NCI-H1694 treated with DMSO at 0.1 percent for 48 hours (cell line): ENCODE measurements around the gene GPR176.
"Not testable (repeated sequence)": the region's sequence is repeated elsewhere in the genome, so short reads cannot be mapped to it uniquely, and the experiment has no call there.

Experiments
- DNase-seq: peaks from one replicate; lab custom pipeline; 2025; lab: John Stamatoyannopoulos, UW

The GPR176 gene

GRCh38 chr15:39936187-39936586, 16.1 kb upstream of the GPR176 start:
- no peak for DNase-seq

DNA sequence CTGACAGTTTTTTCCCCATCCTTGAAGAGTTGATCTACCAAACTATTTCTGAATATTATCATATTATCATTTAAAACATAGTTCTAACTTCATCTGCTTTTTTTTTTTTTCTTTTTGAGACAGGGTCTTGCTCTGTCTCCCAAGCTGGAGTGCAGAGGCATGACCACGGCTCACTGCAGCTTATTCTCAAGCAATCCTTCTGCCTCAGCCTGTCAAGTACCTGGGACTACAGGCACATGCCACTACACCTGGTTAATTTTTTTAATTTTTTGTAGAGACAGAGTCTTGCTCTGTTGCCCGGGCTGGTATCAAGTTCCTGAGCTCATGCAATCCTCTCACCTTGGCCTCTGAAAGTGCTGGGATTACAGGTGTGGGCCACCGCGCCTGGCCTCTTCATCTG, 15.2 kb upstream of the GPR176 start:
- DNase-seq, result no peak

GRCh38 chr15:39934397-39935071, 14.5 kb upstream of the GPR176 start:
- no peak for DNase-seq

DNA sequence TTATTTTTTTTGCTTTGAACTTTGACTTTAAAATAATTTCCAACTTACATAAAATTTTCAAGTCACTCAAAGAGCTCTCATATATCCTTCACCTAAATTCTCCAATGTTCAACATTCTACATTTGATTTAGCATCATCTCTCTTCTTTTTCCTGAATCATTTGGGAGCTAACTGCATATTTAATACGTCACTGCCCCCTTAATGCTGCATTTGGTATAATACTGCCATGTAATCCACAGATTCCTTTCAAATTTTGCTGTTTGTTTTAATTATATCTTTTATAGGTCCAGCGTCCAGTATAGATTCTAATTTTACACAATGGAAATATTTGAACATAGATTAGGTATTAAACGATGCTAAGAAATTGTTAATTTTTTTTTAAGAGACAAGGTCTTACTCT, 11.5 kb upstream of the GPR176 start:
- DNase-seq, result no peak

GRCh38 chr15:39926526-39926925, 6.5 kb upstream of the GPR176 start:
- no peak for DNase-seq

DNA sequence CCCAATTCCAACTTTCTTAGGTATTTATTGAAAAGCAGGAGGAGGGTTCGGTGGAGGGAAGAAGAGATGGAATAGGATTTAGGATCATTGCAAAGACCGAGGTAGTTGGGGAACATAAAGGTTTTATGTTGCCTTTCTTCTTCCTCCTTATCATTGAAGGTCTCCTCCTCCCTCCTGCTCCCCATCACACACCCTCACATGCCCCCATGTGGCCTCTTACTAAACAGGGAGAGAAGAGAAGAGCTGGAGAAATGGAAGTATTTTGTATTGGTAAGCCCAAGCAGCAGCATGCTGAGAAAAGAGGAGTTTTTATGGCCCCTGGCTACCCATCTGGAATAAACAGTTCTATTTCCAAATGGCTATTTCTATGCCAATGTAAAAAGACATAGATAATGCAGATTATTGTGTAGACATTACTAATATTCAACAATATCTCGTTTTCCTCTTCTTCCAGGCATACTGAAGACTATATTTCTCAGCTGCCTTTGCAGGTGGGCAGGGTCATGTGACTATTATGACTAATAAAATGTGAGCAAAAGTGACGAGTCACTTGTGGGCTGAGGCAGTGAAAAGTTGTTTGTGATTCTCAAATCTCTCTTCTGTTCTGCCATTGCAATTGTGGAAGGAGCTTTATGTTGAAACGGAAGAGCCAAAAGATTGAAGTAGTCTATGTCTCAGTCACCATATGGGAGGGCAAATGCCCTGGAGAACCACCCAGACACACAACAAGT, 5.2 kb upstream of the GPR176 start:
- no peak for DNase-seq

DNA sequence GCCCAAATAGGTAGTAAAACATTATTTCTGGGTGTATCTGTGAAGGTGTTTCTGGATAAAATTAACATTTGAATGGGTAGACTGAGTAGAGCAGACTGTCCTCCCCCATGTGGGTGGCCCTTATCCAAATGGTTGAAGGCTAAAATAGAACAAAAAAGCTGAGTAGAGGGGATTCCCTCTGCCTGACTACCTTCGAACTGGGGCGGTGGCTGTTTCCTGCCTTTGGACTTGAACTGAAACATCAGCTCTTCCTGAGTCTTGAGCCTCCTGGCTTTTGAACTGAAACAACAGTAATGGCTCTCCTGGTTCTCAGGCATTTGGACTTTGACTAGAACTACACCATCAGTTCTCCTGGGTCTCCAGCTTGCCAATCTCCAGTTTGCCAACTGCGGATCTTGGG, 4.4 kb upstream of the GPR176 start:
- no peak for DNase-seq

- DNase-seq, result no peak
Observed at GRCh38 chr15:39922462-39923092, 2.5 kb upstream of the GPR176 start.

DNA sequence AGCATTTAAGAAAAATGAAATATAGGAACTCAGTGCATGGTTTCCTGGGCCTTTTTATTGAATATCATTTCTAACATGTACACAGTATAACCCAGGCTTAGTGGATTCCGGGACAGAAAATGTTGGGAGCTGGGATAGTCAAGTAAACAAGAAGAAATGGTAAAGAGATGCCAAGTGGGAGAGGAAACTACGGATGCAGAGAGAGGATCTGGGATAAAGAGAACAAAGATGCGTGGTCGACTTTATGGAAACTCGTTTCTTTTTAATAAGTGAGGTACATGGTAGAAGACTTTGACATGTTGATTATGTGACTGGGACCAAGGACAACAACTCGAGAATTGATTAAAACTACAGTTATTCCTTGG, 1.2 kb upstream of the GPR176 start:
- DNase-seq, result no peak

DNA sequence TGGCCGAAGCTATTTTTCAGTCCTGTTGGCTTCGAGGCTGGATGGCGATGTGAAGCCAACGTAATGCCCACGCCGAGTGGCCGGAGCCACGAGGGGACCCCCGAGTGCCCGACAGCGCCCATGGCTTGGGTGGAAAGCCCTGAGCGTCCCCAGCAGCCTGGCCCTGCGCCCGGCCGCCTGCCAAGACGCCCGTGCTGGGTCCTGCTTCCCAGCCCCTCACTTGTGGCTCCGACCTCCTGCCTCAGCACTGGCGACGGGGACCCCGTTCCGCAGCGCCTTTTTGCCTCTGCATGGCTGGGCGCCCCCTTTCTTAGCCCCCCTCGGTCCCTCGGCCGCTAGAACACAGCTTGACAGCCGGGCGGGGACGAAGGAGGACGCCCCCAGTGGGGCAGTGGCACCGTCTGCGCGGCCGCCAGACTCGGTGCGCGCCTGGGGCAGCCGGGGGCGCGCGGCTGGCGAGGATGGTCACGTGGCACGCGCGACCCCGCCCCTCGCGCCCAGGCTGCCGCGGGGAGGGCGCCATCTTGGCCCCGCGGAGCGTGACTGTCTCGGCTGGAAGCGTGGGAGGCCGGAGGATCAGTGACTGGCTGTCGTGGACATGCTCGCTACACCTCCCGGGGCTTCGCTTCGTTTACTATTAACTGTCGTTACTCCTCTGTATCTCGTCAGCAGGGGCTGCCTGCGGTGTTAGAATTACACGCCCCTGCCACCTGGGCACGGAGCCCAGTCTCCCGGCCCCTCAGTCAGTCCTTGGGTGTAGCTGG, 626 bp upstream of the GPR176 start:
- peak; percentile 74 for DNase-seq

DNA sequence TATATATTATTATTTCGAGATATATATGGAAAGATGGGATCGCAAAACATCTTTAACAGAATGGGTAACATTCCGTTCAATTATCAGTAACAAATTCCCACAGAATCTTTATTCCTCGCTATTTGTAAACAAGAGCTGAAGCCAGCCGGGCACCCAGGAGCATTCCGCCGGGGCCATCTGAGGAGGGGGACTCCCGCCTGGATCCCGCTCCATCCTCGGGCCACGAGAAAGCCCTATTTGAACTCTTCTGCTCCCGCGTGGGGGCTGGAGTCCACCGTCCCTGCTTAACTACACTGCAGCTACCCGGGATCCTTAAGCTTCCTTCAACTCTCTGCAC, 687 bp downstream of the GPR176 start:
- DNase-seq, result no peak

GRCh38 chr15:39918688-39919385, 1.2 kb downstream of the GPR176 start:
- no peak for DNase-seq

DNA sequence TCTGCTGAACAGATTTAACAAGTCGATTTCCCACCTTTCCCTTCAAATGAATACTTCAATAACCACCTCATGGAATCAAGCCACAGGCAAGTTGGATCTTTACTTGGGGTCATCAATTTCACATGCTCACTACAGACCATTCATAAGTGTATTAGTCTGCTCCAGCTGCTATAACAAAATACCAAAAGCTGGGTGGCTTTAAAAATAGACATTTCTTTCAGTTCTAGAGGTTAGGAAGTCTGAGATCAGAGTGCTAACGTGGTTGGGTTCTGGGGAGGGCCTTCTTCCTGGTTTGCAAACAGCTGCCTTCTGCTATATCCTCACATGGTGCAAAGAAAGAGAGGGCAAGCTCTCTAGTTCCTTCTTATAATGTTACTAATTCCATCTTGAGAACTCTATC, 5.1 kb downstream of the GPR176 start:
- no peak for DNase-seq

GRCh38 chr15:39909007-39909406, 11.1 kb downstream of the GPR176 start:
- no peak for DNase-seq

- no peak for DNase-seq
Observed at GRCh38 chr15:39908186-39908585, 11.9 kb downstream of the GPR176 start.

GRCh38 chr15:39907216-39907615, 12.8 kb downstream of the GPR176 start:
- DNase-seq, result no peak

DNA sequence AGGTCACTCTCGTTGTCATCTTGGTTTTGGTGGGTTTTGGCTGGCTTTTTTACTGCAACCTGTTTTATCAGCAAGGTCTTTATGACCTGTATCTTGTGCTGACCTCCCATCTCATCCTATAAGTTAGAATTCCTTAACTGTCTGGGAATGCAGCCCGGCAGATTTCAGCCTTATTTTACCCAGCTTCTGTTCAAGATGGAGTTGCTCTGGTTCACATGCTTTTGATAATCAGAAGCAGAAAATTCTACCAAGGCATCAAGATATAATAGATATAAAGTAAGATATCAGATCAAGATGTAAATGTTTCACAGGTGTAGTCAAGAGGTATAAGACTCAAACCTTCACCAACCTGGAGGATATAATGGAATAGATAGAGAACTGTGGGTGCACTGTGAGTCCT, 16.0 kb downstream of the GPR176 start:
- DNase-seq, result no peak

GRCh38 chr15:39898317-39898716, 21.7 kb downstream of the GPR176 start:
- DNase-seq, result no peak

- DNase-seq, result no peak
Observed at GRCh38 chr15:39896846-39897245, 23.2 kb downstream of the GPR176 start.

DNA sequence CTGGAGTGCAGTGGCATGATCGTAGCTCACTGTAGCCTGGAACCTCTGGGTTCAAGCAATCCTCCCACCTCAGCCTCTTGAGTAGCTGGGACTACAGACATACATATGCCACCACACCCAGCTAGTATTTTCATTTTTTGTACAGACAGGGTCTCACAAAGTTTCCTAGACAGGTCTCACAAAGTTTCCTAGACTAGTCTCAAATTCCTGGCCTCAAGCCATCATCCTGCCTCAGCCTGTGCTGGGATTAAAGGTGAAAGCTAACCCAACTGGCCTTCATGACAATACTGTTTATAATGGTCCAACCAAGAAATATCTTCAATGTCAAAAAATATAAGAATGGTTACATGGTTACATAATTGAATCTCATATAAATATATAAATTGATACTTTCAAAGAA, 24.0 kb downstream of the GPR176 start:
- no peak for DNase-seq

DNA sequence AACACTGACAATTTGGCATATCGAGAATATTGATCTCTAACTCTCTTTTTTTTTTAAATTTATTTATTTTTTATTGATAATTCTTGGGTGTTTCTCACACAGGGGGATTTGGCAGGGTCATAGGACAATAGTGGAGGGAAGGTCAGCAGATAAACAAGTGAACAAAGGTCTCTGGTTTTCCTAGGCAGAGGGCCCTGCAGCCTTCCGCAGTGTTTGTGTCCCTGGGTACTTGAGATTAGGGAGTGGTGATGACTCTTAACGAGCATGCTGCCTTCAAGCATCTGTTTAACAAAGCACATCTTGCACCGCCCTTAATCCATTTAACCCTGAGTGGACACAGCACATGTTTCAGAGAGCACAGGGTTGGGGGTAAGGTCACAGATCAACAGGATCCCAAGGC, 27.0 kb downstream of the GPR176 start:
- not testable (repeated sequence) for DNase-seq

DNA sequence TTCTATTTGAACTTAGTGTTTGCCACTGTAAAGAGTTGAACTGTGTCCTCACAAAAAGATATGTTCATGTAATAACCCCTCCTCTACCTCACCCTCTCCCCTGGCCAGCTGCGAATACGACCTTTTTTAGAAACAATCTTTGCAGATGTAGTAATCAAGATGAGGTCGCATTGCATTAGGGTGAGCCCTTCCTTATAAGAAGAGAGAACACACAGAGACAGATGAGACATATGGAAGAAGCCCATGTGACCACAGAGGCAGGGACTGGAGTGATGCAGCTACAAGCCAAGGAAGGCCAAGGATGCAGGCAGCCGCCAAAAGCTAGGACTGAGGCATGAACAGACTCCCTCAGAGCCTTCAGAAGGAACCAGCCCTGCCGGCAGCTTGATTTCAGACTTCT, 27.6 kb downstream of the GPR176 start:
- no peak for DNase-seq
